ENCODE measurements around the gene FAT1.

Gene FAT1

DNA sequence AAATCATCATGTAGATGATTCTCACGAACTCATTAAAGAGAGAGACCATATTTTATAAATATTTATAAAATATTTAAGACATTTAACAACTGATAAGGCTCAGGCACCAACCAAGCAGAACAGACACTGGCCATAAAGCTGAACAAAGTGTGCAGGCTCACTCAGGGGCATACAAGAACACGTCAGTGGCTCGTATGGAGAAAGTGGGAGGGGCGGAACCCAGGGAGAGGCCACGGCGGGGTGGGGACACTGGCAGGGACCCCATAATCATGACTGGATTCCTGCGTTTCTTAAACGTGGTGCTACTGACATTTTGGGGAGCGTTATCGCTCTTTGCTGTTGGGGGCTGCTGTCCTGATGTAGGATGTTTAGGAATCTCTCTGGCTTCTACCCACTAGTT, 31.3 kb upstream of the FAT1 start:
- no peak for DNase-seq

DNA sequence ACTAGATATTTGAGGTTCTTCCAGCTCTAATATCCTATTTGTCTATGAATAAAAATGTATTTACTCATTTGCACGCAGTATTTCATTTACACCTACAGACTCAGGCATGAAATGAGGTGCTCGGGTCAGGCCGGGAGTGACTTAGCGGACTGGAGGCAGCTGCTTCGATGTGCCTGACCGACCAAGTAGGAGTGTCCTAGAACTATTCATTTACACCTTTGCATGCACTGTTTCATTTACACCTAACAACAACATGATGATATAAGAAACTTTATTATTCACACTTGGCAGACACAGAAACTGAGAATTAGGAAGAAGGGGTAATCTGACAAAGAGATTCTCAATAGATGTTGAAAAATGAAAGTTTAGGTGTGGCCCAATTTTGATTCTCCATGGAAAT, 28.7 kb upstream of the FAT1 start:
- DNase-seq = no peak

DNA sequence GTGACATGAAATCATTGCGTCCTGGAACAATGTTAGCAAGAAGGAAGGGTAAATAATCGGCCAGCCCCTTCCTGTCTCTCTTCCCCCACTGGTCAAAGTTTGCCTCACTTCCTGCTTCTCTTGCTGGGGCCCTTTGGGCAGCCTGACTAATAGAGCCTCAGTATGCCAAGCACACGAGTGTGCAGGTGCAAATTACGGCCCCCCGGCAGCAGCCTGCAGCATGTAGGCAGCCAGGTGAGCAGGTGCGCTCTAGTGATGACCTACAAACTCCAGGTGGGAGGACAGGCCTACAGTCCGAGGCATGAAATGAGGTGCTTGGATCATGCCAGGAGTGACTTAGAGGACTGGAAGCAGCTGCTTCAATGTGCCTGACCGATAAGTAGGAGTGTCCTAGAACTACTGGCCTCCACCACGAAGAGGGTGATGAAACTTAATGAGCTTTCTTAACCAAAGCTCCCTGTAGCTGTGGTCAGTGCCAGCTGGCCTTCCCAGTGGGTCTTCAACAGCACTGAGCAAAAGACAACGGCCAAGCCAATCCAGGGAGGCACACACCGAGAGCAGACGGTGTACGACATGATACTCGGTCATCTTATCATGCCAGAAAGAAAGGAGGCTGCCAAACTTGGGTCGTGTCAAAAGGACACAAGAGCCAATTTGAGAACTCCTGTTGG, 26.1 kb upstream of the FAT1 start:
- DNase-seq = no peak

DNA sequence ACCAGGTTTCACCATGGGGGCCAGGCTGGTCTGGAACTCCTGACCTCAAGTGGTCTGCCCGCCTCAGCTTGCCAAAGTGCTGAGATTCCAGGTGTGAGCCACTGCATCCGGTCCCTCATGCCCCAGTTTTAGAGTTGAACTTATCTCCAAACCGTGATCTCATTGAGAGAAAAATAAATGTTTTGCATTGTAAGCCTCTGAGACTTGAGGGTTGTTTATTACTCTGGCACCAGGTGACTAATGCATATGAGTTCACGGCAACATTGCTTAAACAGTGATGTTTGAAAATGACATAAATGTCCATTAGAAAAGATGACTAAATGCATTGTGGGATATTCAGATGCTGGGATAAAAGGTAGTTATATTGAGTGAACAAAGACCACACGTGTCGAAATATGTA, 22.9 kb upstream of the FAT1 start:
- DNase-seq = no peak

DNA sequence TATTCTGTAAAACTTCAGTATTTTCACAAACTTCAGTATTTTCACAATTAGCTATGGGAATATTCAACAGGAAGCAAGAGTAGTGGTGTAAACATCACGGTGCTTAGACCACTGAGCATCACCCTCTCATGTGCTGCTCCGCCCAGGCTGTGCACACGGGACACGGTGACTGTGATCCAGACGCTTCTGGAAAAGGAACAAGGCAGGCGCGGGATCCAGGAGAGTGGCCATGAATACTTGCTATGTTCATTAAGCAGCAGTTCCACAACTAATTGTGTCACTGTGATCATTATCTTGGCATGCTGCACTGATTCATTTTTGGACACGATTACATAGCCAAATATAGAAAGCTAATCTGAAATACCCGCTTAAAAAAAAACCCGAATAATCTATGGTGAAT, 19.6 kb upstream of the FAT1 start:
- DNase-seq = no peak

DNA sequence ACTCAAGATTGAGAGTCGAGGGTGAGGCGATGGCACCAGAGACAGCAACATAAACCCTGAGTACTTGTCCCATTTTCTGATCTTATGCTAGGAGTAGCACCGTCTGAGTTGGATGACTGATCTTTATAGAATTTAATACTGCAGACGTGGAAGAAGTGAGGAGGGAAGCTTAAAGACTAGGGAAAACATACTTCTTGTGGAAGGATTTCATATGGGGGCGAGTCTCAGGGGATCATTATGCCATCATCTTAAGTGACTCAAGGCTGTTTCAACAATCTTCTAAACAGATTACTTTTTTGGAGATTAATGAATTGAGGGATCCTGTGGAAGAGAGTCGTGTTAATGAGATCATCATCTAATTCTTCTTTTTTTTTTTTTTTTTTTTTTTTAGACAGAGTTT, 17.2 kb upstream of the FAT1 start:
- DNase-seq = no peak

DNA sequence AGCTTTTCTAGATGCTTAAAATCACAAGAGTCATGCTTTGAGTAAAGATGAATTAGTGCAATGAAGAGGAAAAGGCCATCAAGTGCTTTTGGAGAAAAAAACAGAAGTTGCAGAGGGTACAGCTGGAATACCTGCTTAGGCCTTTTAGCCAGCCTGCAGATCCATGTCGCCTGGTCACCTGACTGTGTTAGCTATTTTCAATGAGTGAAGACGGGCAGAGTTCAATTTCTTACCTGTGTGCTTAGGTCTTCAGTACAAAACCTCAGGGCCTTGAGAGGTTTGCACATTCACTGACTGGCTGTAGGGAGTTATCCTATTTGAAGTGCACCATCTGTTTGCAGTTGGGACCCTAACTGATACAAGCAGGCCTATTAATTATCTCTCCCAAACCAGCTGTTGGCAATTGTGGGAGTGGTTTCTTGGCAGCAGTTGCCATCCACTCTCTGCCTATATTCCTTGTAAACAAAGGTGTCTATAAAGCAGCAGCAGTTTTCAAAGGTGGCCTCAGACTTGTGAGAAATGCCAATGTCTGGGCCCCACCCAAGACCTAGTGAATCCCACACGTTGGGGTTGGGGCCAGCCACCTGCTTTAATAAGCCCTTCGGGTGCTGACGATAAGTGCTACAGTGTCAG, 16.3 kb upstream of the FAT1 start:
- DNase-seq = no peak

DNA sequence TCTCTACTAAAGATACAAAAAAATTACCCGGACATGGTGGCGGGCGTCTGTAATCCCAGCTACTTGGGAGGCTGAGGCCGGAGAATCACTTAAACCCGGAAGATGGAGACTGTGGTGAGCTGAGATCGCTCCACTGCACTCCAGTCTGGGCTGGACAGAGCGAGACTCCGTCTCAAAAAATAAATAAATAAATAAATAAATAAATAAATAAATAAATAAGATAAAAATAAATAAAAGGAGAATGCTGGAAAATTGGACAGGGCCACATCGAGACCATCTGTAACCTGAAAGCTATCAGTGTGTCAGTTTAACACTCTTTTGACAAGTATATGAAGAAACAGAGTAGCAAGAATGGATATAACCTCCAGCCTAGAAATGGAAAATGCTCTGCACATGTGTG, 15.7 kb upstream of the FAT1 start:
- no peak for DNase-seq

DNA sequence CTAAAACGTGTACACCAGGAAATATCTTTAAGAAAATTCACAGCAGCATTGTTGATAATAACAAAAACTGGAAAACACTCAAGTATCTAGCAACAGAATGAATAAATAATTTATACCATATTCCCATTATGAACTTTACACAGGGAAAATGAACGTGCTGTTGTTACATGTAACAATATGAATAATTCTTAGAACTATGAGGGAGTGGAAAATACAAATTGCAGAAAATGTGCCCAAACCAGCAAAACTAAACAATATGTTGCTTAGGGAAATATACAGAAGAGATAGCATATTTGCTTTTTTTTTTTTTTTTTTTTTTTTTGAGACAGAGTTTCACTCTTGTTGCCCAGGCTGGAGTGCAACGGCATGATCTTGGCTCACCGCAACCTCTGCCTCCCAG, 14.8 kb upstream of the FAT1 start:
- no peak for DNase-seq

DNA sequence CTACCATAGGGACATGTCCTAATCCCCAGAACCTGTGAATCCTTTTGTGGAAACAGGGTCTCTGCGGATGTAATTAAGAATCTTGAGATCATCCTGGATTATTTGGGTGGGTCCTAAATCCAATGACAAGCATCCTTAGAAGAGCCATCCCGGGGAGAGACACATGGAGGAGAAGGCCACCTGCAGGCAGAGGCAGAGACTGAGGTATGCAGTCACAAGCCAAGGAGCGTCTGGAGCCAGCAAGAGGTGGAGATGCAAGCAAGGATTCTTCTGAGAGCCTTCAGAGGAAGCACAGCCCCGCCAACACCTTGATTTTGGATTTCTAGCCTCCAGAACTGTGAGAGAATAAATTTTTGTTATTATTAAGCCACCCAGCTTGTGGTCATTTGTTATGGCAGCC, 13.8 kb upstream of the FAT1 start:
- DNase-seq = no peak

DNA sequence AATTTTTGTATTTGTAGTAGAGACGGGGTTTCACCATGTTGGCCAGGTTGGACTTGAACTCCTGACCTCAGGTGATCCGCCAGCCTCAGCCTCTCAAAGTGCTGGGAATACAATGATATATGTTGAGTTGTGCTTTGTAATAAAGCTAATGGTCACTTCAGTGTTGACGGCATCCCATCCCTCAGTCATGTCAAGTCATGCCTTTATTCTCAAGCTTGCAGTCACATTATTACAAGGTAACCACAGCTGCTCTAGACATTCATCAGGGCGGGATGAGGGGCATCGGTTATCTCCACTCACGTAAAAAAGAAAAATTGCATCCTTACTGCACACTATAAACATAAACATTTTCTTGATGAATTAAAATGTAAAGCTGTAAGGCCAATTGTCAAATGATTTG, 12.8 kb upstream of the FAT1 start:
- no peak for DNase-seq

DNA sequence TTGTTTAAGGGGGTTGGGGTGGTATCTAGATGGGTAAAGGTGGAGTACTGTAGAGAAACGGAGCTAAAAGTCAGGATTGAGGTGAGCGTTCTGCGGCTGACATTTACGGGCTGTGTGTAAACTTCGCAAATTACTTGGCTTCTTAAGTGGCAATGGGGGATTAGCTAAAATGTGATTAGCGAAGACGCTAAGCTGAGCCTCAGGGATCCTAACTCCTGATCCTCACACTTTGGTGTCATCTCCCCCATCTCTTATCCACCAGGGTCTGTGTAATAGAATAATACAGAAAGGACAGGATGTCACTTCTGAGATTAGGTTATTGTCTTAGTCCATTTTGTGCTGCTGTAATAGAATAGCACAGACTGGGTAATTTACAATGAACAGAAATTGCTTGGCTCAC, 10.6 kb upstream of the FAT1 start:
- DNase-seq = no peak

DNA sequence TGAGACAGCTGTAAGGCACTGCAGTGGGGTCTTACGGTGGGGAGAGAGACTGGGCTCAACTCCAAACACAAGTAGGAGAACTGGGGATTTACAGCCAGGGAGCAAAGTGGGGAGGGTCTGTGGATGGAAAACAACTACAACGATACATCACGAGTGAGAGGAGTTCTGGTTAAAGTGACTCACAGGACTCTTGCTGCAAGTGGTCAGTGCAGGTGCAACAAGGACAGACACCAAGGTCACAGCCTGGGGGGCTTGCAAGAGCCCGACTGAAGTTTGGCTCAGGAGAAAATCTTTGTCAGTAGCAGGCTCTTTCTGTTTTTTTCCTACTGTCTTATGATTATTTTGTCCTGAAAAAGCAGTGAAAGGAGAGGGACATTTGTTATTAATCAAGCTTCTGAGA, 10.1 kb upstream of the FAT1 start:
- DNase-seq = no peak

DNA sequence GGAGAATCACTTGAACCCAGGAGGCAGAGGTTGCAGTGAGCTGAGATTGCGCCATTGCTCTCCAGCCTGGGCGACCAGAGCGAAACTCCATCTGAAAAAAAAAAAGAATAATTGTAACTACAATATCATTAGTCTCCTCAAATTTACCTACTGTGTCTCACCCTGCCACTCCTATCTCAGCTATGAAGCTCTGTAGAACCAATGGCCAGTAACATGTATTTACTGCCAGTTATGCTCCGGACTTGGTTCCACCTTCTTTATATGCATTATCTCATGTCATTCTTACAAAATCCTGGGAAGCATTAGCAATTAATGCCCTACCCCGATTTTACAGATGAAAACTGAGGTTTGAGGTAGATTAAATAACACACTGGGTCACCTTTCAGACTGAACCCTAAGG, 7.0 kb upstream of the FAT1 start:
- no peak for DNase-seq

DNA sequence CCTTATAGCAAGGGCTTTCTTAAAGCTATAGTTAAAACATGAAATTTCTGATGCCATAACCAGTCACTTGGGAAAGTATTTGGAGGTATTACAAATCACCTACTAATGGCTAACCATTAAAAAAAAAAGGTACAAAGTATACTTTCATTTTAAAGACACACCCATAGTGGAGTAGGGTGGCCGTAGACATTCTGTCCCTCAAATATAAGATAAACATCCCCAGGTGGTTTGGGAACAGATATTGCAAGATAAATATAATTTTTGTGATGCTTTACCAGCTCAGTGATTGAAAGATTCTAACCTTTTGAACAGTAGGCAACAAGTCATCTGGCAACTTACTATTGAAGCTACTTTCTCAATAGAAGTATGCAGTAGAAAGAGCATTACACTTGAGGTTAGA, 6.2 kb upstream of the FAT1 start:
- DNase-seq = no peak

DNA sequence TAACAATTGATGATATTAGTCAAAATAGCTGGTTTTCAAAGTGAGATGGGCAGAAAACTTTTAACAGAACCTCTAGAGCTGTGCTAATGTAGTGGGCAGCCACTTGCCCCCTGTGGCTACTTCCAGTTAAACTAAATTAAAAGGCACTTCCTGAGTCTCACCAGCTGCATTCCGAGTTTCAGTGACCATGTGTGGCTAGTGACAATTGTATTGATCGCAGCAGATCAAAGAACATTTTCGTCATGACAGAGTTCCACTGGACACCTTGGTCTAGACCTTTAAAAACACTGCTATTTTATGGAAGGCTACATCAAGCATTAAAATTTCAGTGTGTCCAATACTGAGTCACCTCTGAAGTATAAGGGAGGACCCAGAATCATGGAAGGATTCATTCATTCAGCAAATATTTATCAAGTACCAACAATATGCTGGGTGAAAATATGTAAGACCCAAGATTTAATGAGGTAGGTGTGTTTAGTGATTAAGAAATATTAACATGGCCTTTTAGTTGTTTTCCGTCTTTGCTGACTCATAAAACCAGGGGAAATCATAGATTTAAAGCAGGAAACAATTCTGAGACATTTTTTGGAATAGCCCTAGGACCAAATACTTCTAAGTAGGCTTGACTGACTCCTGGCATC, 5.1 kb upstream of the FAT1 start:
- no peak for DNase-seq

DNA sequence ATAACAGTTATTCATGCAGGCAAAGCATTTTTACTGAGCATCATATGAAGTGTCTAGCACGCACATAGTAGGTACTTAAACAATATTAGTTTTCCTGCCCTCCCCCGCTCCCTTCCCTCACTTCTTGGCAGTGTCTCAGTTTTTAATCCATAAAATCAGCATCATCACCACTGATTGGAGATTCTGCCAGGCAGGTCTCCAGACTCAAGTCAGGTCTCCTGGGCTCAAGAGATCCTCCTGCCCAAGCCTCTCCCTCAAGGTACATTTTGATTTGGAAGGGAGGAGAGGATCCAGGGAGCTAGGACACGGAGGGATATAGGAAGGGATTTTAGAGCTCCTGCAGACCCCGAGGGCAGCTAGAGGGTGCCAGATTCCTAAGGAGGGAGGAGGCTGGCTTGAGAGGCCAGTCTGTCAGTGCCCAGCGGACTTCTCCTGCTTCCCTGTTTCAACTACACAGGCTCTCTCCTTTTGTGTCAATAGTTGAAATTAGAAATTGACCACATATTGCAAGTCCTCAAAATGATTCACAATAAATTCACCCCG, 4.4 kb upstream of the FAT1 start:
- no peak for DNase-seq

DNA sequence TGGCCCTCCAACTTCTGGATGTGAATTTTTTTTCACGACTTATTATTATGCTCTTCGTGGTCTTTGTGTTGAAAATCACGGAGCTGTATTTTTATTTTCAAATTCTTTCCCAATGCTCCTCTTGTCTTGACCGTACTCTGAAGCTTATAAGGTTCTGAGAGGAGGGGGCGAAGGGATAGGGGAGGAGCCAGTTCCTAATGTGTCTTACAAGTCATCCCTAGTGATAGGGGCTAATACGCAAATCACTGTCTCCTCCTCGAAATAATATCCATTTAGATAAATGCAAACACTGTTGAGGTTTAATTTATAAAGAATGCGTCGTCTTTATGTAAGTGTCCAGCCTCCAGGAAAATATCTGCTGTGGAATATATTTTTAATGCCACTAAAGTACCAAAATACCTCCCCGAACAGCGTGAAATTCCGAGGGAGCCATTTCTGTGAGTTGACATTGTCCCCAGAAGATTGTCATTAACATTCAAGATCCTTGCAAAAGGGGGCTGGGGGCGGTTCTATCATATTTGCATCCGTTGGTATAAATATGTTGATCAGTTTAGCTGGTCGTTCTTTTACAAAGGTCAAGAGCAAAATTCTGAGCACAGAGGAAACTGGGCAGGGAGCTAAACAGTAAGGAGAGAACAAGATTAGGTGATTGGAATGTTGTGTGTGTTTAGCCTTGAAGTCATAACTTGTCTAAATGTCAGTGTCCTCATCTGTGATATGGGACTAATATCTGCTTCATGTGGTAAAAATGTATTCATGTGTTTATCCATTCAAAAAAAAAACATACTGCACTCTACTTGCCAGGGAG, 3.7 kb upstream of the FAT1 start:
- DNase-seq = no peak

DNA sequence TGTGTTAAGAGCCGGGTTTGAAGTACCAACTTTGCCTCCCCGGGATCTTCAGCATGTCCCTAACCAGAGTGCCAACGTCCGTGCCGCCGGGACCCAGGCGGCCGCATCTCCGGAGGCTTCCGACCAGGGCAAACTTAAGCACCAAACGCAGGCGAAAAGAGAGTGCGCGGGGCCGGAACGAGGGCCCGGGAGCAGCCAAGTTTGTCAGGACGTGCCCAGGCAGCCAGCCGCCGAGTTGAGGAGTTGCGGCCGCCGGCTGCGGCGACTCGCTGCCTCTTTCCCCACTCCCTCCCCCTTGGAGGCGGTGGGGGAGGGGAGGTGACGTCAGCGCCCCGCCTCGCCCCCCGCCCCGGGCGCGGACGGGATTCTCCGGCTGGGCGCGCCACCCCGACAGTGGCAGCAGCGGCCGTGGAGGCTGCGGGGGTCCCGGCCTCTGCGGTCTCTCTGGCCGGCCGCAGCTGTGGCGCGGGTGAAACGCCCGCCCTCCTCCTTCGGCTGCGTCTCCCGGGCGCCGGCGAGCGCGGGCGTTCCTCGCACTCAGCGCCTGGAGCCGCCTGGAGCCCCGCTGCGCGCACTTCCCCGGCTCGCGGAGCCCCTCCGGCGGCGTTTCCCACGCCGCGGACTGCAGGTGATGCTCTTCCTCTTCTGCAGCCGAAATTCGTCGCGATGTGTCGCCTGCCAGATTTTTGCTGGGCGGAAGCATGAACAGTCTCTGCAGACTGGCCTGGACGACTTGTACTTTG, 2.9 kb upstream of the FAT1 start:
- DNase-seq = no peak

DNA sequence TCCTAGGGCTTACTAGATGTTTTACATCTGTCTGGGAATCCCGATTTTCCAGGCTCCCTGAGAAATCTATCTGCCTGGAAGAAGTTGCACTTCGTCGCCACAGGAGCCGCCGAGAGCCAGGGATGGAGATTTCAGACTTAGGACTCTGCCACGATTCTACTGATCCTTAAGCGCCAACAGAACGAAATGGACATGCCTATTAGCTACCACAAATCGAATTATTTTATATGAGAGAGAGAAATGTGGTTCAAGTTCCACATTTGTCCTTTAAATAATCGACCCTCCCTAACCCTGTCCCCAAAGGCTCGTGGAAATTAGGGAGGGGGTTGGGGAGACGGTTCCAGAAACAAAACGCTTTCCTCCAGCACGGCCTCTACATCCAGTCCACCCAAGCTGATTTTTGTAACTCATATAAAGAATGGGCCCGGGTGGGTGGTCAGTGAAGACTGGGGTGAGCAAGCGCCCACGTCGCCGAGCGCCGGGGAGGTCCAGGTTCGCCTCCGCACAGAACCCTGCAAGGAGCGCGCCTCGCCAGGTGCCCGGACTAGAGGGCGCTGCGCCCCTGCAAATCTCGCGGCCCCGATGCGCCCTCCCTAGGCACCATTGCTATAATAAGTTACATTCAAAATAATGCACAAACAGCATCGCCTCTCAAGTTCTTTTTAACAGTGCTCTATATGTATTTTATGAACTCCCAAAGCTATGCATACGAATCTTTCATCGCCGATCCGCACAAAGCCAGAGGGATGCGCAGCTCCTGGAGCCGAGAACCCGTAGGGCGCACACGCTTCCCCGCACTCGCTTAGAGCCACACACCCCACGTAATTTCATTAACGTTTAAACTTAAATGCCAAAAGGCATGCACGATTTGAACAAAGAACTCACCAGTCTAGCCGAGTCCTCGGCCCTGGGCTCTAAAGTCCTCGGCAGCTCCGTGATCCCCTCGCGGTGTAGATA, 2.1 kb upstream of the FAT1 start:
- DNase-seq = no peak

DNA sequence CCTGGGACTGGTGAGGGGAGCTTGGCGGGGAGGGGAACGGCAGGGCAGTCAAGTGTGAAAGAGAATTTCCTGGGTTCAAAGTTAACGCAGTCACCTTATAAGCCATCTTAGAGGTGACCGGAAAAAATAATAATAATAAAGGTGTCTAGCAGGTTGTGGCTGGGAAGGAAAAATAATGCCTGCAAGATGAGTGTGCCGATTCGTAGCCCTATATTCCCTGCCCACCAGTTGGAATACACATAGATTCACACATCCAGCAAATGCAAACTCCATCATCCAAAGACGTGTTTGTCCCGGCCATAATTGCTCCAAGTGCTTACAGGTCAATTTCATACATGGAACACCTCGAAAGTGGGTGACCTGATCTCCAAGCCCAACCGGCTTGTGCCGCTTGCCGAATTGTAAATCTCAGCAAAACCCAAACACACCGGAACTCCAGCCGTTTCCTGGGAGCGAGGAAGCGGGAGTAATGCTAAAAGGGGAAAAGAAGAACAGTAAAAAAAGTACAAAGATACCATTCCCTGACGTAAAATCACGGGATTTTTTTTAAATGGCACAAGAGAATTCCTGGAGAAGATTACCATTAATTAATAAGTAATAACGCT, 1.3 kb upstream of the FAT1 start:
- DNase-seq = no peak

All from activated effector memory CD4-positive, alpha-beta T cell treated with Interleukin-2 at 50 U/mL for 16 hours (primary cell).